Prostate gland (tissue), 2 donors: ENCODE data around the gene MAP4K1. TPM values are rescaled to one million over a fixed set of nuclear protein-coding genes. Genes with fewer than 3 reads are reported as not detected.

Experiments used
- DNase-seq: peaks from one replicate; pipeline ENCODE4 v3.0.0-alpha.2; 2019; ENCODE audit warnings: low spot score
- H3K27ac ChIP-seq, 2 donors: fragments of 200-600 bp; sonication (generic); 2 replicates each; pipeline ENCODE4 v1.5.1; 2017 to 2019
- H3K27me3 ChIP-seq: fragments of 200-600 bp; sonication (generic); replicated peaks from 2 replicates; pipeline ENCODE4 v1.5.1; 2019; ENCODE audit not compliant: insufficient read depth
- H3K36me3 ChIP-seq, 2 donors: fragments of 200-600 bp; sonication (generic); 1 replicate in 1 of 2; 2 replicates in 1 of 2; pipeline versions ENCODE4 v1.5.1 to v1.8.1; 2017 to 2019
- H3K4me1 ChIP-seq: fragments of 200-600 bp; sonication (generic); replicated peaks from 2 replicates; pipeline ENCODE4 v1.5.1; 2019
- H3K4me3 ChIP-seq, 2 donors: fragments of 200-600 bp; sonication (generic); 2 replicates each; pipeline ENCODE4 v1.5.1; 2017 to 2019
- H3K9me3 ChIP-seq: fragments of 200-600 bp; sonication (generic); 2 replicates; pipeline ENCODE4 v1.5.1; 2017
- CTCF ChIP-seq, 4 experiments: fragments of 200-600 bp in 2 of 4; fragments of 450-650 bp in 2 of 4; sonication (generic) in 2 of 4; IDR thresholded peaks; 1 replicate in 3 of 4; 2 replicates in 1 of 4; pipeline ENCODE4 v1.5.1; 2016 to 2019; ENCODE audit warnings: antibody characterized with exemption in 4 of 4, mild to moderate bottlenecking in 2 of 4, moderate library complexity in 2 of 4
- POLR2A ChIP-seq: fragments of 450-650 bp; IDR thresholded peaks from one replicate; pipeline ENCODE4 v1.6.1; 2016; ENCODE audit warnings: antibody characterized with exemption, mild to moderate bottlenecking
- POLR2AphosphoS5 ChIP-seq: sonication (generic); formaldehyde crosslinking; IDR thresholded peaks from one replicate; pipeline ENCODE4 v1.6.1; 2017; ENCODE audit warnings: antibody characterized with exemption
- WGBS: methylation state at CpG from one replicate; pipeline ENCODE4 v1.1.5; 2018; 5-methylcytosine and 5-hydroxymethylcytosine counted together
- intact Hi-C: fragments of 100-400 bp; cut with DNase I; formaldehyde crosslinking; loops from one replicate; pipeline ENCODE4 v1.14.2; 2022
- total RNA-seq, 2 donors: library from RNA; depleted of rRNA; stranded (reverse); fragments of >200 nt; gene quantifications; one replicate each; pipeline ENCODE4 v1.1.0, GENCODE V29; 2016

The MAP4K1 gene
- total RNA-seq, 2 donors from 2014 or later, result 1.6 to 14.1 TPM

- 93% methylated on average over 9 of the region's 9 CpGs for WGBS
Measured at GRCh38 chr19:38563475-38563874, 54.3 kb downstream of the MAP4K1 start.

DNA sequence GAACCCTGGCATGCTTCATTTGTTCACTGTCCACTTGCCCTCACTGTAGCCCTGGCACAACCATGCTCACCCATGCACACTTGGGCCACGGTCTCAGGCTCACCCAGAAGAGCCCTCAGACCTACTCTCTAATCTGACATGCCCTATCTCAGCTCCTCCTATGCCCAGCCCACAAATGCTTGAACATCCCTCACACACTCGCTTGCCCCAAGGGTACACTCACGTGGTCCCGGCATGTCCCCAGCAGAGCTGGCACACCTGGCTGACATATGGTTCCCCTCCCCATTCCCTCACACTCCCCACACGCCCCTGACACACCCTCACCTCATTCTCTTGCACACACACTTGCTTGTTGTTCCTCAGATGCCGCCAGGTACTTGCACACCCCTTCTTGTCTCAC, 55.7 kb downstream of the MAP4K1 start:
- H3K36me3 ChIP-seq, result no peaks in the 10 kb centered on the region
- H3K27ac ChIP-seq, result no peak overlapping the region
- H3K27me3 ChIP-seq, result no peaks in the 10 kb centered on the region
- WGBS, result 70% methylated on average over 6 of the region's 6 CpGs
- H3K4me3 ChIP-seq, result no peak overlapping the region
- no peak for DNase-seq
- intact Hi-C loops, result no loop called here
- TF ChIP-seq POLR2A, result no peak
- TF ChIP-seq CTCF (IDR thresholded peaks at IDR 0.05), result no peak
- no peak for TF ChIP-seq POLR2AphosphoS5
- H3K9me3 ChIP-seq, result no peaks in the 10 kb centered on the region
- H3K4me1 ChIP-seq, result no peaks in the 10 kb centered on the region

More at GRCh38 chr19:38563475-38563874, 54.3 kb downstream of the MAP4K1 start:
- Histone ChIP-seq H3K4me3 (no peak overlapping the region), H3K36me3 (no peaks in the 10 kb centered on the region), H3K4me1 (no peaks in the 10 kb centered on the region), H3K27ac (no peak overlapping the region), H3K27me3 (no peaks in the 10 kb centered on the region), H3K9me3 (no peaks in the 10 kb centered on the region)
- TF ChIP-seq POLR2AphosphoS5, result no peak
- no peak for TF ChIP-seq CTCF (IDR thresholded peaks at IDR 0.05)
- no peak for TF ChIP-seq POLR2A
- intact Hi-C loops, result no loop called here
- DNase-seq, result no peak

DNA sequence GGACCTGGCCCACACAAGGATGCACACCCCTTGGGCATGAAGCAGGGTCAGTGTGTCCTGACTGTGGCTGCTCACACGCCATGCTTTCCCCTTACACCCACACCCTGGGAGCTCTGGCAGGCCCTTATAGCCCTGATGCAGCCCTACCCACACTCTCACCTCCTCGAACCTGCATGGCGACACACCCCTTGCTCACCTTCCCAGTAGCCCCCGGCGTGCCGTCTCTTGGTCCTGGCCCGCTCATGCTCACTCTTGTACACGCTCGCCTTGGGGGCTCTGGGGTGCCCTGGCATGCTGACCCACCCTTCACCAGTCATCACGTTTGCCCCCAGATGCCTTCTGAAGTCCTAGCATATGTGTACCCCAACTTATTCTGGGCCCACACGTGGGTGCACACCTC, 56.1 kb downstream of the MAP4K1 start:
- intact Hi-C loops, result no loop called here
- Histone ChIP-seq H3K4me3 (no peak overlapping the region), H3K27ac (no peak overlapping the region), H3K27me3 (no peaks in the 10 kb centered on the region), H3K9me3 (no peaks in the 10 kb centered on the region), H3K4me1 (no peaks in the 10 kb centered on the region), H3K36me3 (no peaks in the 10 kb centered on the region)
- TF ChIP-seq POLR2AphosphoS5, result no peak
- TF ChIP-seq CTCF (IDR thresholded peaks at IDR 0.05), result no peak
- no peak for TF ChIP-seq POLR2A
- DNase-seq, result no peak
- 90% methylated on average over 11 of the region's 11 CpGs for WGBS

DNA sequence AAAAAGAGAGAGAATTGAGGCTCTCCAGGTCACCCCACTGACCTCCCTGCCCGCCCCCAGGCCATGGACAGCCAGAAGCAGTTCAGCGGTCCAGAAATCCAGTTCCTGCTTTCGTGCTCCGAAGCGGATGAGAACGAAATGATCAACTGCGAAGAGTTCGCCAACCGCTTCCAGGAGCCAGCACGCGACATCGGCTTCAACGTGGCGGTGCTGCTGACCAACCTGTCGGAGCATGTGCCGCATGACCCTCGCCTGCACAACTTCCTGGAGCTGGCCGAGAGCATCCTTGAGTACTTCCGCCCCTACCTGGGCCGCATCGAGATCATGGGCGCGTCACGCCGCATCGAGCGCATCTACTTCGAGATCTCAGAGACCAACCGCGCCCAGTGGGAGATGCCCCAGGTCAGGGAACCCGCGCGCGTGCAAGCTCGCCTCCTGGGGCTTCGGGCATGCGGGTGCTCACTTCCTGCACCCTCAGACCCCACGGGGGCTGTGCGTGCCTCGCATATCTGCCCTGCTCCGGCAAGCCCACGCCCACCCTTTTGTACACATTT, 56.6 kb downstream of the MAP4K1 start:
- Histone ChIP-seq H3K36me3 (no peaks in the 10 kb centered on the region), H3K9me3 (no peaks in the 10 kb centered on the region), H3K27ac (no peak overlapping the region), H3K4me1 (no peaks in the 10 kb centered on the region), H3K4me3 (no peak overlapping the region), H3K27me3 (no peaks in the 10 kb centered on the region)
- TF ChIP-seq POLR2AphosphoS5 (no peak), POLR2A (no peak), CTCF (IDR thresholded peaks at IDR 0.05) (no peak)
- intact Hi-C loops, result no loop called here
- DNase-seq, result no peak
- WGBS, result 96% methylated on average over 42 of the region's 42 CpGs
